Stimulated activated CD8-positive, alpha-beta memory T cell treated with anti-CD3 and anti-CD28 coated beads, Interleukin-7, amount 100 ng/mL, for 4 hours (primary cell): Measurements from ENCODE around the gene PRM1.

Experiments
- DNase-seq, 2 donors: peaks; one replicate each; pipeline ENCODE4 v3.0.0-alpha.2; 2020; ENCODE audit warnings: low read depth in 2 of 2

Gene PRM1

DNA sequence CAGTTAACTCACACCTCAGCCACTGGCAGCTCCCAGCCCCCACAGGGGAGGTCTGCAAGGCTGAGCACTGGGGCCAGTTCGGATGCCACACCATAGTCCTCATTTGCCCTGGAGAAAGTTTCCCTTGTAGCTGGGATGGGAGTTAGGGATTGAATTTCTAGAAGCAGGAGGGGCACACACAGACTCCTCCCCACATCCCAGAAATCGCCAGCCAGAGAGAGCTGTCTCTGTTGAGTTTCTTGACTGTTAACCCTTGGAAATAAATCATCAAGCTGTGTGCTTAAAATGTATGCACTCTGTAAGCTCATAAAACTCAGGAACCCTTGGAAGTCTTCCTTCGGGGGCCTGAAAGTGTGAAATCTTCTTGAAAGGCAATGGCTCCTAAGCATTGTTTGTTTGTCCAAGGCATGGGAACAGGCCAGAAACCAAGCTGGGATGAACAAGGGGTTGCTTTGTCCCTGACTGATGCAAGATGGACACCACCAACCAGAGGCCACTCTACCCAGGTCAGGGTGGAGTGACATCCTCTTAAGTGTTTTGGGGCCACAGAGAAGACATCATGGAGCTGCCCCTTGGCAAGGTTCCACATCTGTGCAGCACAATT, 7.3 kb downstream of the PRM1 start:
- no peak for DNase-seq

DNA sequence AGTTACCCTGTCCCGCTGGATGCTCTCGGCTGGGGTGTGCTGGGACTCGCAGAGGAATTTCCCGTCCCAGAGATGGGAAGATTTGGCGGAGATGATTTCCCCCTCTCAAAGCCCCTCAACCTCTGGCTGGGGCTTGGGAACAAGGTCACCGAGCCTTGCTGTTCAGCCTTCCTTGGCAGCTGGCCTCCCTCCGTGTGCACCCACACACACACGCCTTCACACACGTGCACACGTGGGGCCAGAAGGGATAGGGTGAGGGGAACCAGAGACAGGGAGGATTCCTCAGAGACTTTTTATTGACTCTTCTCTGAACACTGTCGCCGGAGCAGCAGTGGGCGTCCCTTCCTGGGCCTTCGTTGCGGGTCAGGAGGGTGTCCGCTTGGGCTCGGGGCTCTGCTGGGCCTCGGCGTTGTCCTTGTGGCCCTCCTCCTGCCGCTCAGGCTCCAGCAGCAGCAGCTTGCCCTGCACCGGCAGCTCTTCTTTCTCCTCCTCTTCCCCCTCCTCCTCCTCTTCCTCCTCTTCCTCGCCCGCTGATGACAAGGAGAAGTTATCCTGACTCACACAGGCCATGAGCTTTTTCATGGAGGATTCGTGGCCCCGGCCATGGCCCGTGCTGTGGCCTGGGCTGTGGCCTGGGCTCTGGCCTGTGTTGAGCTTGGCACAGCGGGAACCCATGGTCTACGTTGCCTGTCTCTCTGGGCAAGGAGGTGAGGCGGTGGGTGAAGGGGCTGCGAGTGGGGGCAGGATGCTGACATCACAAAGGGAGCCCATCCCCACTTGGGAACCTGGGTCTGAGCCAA, 8.0 kb downstream of the PRM1 start, which contains the start of gene PRM3:
TSS of gene PRM3 (minus strand) at position 709 of the 800 bp plus-strand sequence. CDS start at position 675, 34 bp downstream.
- no peak for DNase-seq

DNA sequence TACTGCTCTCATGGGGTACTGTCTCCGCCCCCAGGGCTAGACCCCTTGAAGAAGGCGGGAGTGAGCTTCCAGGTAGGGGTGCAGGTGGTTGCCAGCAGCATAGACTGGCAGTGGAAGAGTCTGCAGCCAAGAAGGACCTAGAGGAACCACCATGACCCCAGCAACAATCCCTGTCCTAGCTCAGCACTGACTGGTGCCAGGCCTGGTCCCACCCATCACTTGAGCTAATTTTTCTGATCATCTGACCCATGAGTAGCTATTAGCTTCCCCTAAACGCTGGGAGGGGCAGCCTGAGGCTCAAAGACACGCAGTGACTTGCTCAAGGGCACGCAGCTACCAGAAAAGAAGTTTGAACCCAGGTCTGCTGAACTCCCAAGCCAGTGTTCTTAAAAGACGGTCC, 8.6 kb downstream of the PRM1 start:
- no peak for DNase-seq

- DNase-seq, result no peak
These were observed 9.5 kb downstream of the PRM1 start for GRCh38 chr16:11271610-11272009.

- no peak for DNase-seq
These were observed 10.4 kb downstream of the PRM1 start for GRCh38 chr16:11270602-11271162.

DNA sequence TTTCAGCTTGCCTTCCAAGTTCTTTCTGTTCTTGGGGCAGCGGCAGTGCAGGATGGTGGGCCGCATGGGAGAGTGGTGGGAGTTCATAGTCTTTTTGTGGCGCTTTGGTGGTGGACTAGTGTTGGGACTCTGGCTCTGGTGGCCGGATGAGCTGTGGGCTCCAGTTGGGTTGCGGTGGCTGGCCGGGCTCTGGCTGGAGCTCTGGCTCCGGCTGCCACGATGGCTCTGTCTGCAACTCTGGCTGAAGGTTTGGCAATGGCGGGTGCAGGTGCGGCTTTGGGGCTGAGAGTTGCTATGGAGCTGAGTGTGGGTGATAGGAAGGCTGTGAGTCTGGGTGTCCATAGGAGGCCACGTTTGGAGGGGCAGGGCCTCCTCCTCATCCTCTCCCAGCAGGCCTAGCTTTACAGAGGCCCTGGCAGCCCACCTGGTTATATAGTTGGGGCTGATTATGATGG, 12.2 kb downstream of the PRM1 start, which contains the start of gene TNP2:
TSS of gene TNP2 (minus strand) at position 405 of the 455 bp plus-strand sequence. CDS start at position 342, 63 bp downstream.
- DNase-seq, result no peak

DNA sequence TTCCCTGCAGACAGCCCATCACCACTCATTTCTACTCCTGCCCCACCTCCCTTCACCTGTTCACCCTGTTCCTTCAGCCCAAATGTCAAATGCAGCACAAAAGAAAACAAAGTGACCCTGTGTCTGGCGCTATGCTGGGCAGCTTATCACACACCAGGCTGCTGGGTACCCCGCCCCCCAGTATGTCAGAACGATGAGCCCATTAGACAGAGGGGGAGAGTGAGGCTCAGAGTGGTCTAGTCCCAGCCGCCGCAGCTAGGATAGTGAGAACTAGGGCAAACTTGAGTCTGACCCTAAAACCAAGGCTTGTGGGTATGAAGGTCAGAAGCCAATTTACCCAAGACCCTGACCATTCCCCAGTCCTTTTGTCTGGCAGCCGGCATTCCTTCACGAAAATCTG, 16.0 kb downstream of the PRM1 start:
- no peak for DNase-seq

DNA sequence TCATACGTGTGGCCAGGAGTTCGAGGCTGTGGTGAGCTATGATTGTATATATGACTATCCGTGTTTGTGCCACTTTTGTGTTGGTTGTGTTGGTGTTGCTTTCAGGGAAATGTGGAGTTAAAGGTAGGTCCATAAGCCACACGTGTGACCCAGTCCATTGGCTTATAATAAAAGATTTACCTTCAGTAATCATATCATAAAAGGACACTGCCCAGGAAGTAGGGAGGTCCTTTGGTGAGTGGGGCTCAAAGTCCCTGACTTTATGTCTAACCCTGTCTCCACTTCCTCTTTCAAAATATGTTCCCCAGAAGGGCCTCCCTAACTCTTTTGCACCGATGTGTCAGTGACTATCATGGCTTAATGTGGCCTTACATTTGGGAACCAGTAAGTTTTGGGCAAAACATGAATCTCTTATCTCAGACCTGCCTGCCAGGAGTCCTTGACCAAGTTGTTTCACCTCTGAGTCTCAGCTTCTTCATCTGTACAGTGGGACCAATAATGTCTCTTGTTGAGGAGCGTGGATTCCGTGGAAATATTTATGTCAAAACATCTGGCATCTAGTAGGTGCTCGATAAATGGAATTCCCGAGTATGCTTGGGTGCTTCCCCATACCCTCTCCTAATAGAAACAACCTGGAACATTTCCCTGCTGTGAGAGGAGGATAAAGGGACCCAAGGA, 16.8 kb downstream of the PRM1 start:
- DNase-seq, result no peak

DNA sequence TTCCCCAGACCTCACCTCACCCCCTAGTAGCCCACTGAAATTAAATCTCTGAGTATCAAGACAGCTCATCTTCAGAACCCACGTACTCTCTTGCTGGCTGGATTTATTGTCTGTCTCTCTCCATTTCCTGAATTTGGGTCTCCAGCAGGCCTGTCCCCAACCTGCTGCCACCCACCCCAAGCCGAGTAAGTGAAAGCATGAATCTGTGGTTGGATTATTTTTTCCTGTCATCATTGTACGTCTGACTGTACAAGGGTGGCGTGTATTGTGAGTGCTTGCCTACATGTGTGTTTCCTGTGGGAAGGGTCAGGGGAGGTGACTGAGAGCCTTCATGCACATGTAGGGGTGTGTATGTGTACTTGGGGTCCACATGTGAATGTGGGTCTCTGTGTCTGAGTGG, 17.4 kb downstream of the PRM1 start:
- peak in 1 of 2 donors; percentile 43 for DNase-seq

- no peak for DNase-seq
These were observed 18.2 kb downstream of the PRM1 start for GRCh38 chr16:11262915-11263314.

DNA sequence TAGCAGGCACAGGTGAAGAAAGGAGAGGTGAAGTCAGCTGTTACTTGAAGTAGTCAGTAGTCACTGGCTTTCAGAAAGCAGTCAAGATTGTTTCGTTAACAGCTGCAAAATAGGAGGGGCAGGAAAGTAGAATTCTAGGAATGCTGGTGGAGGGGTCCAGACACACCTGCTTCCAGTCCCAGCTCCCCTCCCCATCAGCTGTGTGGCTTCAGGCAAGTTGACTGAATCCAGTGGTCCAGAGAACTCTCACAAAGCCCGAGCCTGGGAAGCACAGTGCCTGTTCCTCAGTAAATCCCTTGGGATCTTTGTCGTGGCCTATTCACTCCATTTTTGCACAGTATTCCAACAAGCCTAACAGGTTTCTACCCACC, 20.5 kb downstream of the PRM1 start:
- DNase-seq, result no peak

GRCh38 chr16:11259655-11260595, 21.2 kb downstream of the PRM1 start:
- DNase-seq, result no peak

GRCh38 chr16:11258553-11259492, 22.3 kb downstream of the PRM1 start:
- DNase-seq, result no peak

DNA sequence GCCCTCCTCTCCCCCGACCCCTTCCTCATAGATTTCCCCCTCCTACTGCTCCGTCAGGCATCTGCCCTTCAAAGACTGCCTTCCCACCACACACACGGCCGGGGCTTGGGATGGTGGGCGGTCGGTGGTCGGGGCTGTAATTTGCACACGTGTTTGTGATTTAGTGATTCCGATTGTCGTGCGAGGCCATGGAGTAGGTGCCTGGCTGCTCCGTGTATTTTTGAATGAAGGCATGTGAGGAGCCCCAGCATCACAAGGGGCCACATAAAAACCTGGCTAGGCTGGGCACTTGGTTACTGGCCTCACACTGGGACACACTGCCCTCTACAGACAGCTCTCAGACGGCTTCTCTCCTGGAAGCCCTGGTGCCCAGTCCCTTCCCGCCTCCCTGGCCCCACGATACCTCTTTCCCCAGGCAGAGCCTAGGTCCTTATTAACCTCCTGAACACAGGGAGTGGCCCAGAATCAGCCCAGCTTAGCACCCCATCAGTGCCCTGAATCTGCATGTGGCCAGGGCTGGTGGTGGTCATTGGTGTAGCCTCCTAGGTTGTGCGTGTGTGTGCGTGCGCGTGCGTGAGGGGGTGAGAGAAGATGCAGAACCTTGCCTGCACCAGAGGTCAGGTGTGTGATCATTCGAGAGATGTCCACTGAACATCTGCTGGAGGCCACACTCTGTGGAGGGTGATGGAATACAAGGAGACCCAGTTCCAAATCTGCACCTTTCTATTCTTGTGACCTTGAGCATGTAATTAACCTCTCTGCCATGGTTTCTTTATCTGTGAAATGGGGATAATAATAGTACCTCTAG, 23.8 kb downstream of the PRM1 start:
- peak; percentile 34 to 50 for DNase-seq

DNA sequence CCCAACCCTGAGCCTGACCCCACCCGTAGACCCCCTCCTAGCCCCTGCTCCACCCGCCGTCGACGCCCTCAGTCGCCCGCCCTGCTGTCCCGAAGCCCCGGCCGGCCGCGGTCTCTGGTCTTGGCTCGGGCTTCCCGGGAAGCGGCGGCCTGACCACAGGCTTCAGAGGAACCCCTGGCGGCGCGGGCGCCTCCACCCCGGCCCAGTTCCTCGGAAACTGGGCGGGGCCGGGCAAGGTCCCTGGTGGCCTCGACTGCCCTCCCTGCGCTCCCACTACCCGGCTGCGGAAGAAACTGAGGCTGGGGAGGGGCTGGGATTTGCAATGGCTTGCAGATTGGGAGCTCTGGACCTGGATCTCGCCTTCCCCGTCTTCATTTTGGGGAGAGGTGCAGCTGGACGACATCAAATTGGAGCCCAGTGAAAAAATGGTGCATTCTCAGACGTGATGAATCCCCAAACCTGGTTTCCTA, 24.4 kb downstream of the PRM1 start:
- DNase-seq, result no peak

DNA sequence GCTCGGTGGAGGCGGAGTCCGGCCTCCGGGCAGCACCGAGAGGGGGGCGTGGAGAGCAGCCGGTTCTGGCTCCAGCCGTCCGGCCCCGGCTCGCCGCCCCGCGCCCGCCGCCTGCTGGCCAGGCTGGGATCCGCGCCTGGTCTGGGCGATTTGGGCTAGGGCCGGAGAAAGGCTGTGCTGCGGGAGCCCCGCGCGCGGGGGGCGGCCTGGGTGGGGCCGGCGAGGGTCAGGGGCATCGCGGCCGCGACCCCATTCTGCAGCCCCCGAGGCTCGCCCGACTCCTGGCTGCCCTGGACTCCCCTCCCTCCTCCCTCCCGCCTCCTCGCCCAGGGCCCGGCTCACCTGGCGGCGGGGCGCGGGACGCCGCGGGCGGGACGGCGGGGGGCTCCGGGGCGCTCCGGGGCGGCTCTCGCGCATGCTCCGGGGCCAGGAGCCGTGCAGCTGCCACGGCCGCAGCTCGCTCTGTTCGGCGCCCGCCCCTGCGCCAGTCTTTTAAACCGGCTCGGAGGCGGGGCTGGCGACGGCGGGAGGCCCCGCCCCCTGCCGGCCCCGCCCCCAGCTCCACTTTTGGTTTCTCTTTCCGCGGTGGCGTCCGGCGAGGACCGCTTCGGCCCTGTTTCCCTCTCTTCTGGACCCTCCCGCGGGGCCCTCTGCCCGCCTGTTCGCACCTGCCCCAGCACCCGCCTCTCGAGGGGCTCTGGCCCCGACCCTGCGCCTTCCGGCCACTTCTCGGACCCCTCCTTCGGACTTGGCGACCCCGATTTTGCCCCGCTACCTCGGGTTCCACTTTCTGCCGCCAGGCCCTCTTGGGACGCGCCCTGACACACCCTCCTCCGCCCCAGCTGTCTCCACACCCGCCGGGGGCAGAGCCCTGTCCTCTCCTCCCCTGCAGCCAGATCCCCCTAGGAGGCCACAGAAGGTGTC, 25.1 kb downstream of the PRM1 start, which contains the start of gene SOCS1:
TSS of gene SOCS1 (minus strand) at position 468 of the 924 bp plus-strand sequence. CDS start 726 bp downstream, outside the sequence.
- peak; percentile 63 to 88 for DNase-seq

GRCh38 chr16:11254913-11255736, 26.0 kb downstream of the PRM1 start:
- peak in 1 of 2 donors; percentile 52 for DNase-seq
